Ureter (tissue), 1 donor: ENCODE measurements around the gene AHDC1. TPM values are rescaled to one million over a fixed set of nuclear protein-coding genes. Genes with fewer than 3 reads are reported as not detected.
"Not testable (repeated sequence)": the region's sequence is repeated elsewhere in the genome, so short reads cannot be mapped to it uniquely, and the experiment has no call there.

Experiments used
- DNase-seq: peaks from one replicate; pipeline ENCODE4 v3.0.0-alpha.2; 2020; ENCODE audit warnings: low spot score
- total RNA-seq: library from RNA; stranded (reverse); gene quantifications from one replicate; pipeline ENCODE4 v1.2.4, GENCODE V29; 2023
- donor health status: DM: yes; HTN: yes; CAD: no.

Gene AHDC1
- total RNA-seq, 1 donor from 2014 or later = 27.3 TPM

DNA sequence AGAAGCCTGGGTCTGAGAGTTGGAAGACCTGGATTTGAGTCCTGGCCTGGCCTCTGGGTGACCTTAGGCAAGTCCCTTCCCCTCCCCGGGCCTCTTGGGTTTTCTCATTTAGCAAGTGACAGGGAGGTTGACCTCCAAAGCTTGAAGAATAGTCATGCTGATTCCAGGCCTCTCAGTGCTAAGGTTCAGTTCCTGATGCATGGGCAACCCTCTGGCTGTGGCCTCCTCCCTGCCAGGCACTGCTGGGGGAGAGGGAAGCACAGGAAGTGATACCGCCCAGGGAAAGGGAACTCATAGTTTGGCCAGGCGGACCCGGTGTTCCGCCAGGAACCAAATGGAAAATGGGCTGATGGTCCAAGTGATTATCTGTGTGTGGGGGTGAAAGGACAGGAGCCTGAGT is 90.4 kb downstream of the AHDC1 start:
- no peak for DNase-seq

DNA sequence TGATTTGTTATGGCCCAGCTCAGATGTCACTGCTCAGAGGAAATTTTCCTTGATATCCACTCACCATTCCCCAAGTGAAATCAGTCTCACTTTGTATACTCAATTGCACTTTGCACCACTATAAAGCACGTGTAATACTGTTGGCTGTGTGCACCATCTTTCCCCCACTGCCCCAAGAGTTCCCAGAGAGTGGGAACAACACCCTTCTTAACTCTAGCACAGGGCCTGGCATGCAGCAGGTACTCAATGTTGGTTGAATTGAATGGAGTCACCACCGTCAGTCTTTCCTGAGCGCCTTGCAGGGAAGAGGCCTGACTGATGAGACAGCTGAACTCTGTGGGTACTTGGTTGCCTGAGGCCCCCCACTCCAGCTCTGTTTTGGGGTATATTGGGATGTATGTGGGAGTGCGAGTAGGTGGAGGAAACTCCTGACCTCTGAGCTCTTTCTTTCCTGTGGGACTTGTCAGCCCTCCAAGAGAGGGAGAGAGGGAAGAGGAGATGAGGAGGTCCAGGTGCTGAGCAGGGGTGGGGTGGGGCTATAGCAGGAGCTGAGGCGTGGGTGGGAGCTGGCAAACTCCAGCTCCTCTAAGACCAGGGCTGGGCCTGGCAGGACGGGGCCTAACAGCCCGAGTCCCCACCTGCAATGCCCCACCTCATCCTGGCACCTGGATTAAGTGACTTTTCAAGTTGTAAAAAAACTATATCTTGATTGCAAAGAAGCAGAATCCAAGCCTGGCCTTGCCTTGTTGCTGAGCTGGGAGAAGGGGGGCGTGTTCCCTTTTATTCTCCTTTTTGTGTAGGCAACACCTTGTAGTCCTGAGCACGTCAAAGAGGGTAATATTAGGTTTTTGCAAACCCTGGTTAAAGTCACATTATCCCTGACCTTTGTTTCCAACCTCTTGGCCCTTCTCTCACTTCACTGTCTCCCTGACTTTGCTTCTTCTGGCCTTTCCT is 94.5 kb downstream of the AHDC1 start:
- DNase-seq = no peak

DNA sequence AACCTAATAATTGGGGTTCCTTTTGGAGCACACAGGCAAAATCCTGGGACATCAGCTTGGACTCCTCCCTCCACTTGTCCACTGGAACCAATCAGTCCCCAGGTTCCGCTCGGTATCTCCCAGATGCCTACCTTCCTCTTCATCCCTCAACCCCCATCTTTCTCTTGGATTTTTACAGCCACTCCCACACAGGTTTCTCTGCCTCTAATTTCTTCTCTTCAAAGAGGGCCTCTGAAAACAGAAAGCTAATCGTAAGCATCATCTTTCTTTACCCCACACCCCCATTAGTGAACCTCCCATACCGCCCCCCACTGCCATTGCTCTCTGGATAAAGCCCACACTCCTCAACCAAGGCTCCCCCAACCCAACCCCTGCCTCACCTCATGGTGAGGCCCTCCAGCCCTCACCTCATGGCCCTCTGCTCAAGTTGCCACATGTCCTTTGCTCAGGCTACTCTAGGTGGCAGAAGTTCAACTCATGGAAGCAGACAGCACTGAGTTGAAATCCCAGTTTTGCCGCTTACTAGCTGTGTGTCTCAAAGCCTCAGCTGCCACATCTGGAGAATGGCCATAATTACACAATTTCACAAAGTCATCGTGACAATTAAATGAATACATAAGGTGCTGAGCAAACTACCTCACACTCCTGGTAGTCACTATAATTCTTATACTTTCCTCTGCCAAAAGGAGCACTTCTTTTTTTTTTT is 95.8 kb downstream of the AHDC1 start:
- DNase-seq = no peak

DNA sequence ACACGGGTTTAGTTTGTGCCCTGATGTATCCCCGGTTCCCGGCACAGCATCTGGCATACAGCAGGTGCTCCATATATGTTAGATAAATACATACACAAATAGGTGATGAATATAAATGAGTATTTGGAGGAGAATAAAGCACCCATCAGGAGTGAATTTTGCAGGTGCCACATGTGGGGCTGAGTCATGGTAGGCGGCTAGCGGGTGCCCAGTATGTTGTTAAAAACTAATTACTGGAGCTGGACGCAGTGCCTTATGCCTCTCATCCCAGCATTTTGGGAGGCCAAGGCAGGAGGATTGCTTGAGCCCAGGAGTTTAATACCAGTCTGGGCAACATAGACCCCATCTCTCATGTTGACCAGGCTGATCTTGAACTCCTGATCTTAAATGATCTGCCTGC is 97.2 kb downstream of the AHDC1 start:
- DNase-seq = no peak

DNA sequence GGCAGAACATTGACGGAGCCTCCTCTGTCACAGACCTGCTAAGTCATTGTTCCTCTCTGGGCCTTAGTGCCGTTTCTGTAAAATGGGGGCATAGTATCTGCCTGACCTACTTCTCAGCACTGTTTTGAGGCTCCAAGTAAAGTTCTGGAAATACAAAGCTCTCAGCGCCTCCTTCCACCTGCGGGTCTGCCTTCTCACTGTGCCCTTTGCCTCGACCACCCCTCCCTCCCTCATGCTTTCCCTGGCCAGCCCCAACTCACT is 98.6 kb downstream of the AHDC1 start:
- no peak for DNase-seq

DNA sequence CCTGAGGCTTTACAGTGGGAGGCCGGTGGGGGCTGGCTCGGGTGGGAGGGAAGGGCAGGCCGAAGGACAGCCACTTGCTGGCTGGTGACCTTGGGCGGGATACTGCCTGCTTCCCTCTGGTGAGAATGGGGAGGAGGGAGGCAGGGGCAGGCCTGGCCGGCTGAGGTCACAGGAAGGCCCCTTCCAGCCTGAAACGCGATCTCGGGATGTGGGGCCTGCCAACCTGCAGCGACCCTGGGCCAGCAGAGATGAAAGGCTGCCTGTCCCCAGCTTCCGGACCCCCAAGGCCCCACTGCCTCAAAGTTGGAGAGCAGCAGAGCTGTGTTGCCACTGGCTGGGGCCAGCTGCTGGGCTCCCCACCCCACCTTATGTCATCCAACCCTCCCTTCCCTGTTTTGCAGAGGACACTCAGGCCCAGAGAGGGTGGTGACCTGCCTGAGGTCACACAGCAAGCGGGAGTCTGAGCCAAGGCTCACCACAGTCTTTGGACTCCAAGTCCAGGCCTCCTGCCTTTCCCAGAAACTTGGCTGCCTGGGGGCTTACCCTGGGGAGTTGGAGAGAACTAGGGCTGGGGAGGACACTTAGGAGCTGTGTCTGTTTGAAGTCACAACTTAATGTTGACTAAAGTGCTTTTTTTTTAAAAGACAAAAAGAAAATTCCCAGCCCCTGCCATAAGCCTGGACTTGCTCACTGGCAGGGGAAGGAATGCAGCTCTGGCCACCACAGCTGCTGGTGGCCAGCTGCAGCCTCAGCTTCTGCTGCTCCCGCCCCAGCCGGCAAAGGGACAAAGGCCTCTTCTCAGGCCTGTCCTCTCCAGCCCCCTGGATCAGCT is 99.1 kb downstream of the AHDC1 start:
- peak; percentile 72 for DNase-seq

DNA sequence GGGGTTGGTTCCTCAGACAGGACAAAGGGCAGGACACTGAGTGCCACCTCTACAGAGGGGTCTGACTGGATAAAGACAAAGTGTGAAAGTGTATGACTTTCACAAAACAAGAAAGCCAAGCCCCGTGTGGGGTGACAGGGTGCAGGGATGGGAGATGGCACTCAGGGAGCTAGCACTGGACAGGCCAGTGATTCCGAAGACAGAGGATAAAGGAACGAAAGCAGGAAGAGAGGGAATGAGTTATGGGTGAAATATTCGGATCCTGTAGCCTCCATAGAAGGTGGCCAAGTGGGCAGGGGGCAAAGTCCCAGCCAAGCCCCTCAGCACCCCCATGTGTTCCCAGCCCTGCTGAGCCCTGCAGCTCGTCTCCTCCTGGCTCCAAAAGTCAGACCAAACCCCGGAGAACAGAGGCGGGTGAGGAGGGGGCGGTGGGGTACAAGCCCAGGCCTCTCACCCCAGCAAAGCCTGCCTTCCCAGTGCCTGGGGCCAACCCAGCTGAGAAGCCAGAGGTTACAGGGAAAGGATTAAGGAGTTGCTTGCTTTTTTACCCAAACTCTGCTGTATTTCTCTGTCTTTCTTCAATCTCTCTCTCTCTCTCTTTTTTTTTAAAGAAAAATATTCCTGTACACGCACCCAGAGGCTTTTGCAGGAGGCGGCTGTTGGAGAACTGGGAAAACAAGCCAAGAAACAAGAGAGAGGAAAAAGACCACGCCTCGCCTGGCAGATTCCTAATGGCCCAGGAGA is 99.9 kb downstream of the AHDC1 start:
- no peak for DNase-seq

DNA sequence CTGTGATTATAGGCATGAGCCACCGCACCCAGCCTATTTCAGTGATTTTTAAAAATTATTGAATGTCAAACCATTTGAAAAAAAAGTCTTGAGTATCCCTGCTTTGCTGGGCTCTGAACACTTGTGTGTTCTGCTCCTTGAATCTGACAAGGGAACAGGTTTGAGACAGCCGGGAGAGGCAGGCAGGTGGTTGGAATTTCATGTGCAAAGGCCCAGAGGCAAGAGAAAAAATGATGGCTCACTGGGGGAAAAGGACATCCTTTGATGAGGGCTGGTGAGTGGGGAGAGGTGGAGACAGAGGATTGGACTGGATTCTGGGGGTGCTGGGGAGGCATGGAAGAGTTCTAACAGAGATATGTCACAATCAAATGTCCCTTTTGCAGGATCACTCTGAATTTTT is 100.9 kb downstream of the AHDC1 start:
- no peak for DNase-seq

DNA sequence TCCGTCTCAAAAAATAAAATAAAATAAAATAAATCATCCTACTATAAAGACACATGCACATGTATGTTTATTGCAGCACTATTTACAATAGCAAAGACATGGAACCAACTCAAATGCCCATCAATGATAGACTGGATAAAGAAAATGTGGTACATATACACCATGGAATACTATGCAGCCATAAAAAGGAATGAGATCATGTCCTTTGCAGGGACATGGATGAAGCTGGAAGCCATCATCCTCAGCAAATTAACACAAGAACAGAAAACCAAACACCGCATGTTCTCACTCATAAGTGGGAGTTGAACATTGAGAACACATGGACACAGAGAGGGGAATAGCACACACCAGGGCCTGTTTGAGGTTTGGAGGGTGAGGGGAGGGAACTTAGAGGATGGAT is 102.8 kb downstream of the AHDC1 start:
- DNase-seq = not testable (repeated sequence)

DNA sequence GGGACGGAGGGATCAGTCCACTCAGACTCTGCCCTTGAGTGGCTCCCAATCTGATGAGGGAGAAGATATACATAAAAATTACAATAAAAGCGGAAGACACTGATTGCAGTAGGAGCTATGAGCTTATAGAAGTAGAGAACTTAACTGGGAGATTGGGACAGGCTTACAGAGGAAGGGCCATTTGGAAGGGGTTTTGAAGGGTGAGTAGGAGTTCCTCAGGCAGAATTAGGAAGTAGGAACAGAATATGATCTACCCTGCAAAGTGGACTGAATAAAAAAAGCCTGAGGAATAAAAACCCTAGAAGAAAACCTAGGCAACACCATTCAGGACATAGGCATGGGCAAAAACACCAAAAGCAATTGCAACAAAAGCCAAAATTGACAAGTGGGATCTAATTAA is 104.8 kb downstream of the AHDC1 start:
- no peak for DNase-seq

DNA sequence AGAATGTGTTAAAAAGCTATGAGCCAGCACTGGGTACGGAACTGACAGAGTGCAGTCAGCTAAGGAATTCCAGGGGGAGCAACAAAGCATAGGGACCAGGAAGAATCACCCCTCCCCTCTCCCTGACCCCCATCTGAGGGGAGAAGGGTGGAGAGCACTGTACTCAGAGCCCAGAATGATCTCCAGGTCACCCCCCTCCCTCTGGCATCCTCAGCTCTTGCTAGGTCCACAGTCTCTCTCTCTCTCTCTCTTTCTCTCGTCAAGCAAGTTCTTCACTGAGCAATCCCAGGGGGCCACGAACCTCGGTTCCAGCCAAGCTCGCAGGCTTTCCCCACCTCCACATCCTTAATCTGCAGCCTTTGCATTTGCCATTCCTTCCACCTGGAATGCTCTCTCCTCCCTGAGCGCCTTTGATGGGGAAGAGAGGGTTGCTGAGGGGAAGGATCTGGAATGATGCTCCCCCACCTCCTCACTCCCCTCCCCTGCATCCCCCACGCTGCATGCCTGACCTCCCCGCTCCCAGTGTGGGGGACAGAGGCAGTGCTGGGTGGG is 107.3 kb downstream of the AHDC1 start:
- no peak for DNase-seq

DNA sequence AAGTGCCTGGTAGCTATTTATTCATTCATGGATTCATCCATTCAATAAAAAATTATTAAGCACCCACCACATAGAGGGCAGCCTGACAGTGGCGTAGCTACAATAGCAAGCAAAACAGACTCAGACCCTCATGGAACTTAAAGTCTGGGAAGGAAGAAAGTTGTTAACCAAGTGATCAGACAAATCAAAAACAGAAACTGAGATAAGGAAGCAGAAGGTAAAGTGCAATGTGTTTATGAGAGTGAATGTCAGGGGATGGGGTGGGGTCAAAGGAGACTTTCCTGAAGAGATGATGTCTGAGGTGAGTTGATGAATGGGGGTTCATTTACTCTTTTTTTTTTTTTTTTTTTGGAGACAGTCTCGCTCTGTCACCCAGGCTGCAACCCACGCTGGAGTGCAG is 111.1 kb downstream of the AHDC1 start:
- DNase-seq = no peak

DNA sequence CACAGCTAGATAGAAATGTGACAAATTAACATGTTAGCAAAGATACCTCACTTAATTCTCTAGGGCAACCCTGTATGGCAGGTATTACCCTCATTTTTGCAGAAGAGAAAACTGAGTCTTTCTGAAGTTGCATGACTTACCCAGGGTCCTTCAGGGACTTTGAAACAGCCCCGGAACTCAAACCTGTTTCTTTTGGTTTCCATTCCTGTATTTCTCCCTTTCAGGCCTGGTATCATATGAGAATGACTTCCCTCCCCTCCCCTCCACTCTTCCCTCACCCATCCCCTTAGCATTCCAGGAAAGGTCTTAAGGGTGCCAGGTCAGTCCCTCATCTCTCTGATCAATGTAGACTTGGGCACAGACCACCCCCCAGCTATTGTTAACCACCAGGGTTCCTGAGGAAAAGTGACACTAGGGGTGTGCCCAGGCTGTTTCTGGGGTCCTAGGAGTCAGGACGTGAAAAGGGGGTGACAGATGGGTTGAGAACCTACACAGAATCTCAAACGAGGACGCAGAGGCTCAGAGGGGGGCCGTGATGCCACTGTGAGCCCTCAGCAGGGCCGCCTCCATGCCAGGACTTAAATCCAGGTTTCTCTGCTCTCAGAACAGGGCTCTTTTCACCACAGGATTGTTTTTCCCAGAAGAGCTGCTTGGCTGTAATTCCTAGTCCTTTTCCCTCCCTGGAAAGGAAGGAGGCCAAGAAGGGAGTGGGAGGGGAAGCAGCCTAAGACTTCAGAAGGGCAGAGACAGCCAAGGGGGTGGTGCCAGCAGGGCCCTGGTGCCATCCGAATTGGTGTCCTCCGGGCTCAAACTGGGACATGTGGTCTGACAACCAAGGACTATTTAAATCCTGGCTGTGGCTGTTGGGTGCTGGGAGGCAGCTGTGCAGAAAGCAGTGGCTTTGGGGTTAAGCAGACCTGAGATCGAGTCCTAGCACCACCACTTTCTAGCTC is 111.9 kb downstream of the AHDC1 start:
- DNase-seq = no peak

DNA sequence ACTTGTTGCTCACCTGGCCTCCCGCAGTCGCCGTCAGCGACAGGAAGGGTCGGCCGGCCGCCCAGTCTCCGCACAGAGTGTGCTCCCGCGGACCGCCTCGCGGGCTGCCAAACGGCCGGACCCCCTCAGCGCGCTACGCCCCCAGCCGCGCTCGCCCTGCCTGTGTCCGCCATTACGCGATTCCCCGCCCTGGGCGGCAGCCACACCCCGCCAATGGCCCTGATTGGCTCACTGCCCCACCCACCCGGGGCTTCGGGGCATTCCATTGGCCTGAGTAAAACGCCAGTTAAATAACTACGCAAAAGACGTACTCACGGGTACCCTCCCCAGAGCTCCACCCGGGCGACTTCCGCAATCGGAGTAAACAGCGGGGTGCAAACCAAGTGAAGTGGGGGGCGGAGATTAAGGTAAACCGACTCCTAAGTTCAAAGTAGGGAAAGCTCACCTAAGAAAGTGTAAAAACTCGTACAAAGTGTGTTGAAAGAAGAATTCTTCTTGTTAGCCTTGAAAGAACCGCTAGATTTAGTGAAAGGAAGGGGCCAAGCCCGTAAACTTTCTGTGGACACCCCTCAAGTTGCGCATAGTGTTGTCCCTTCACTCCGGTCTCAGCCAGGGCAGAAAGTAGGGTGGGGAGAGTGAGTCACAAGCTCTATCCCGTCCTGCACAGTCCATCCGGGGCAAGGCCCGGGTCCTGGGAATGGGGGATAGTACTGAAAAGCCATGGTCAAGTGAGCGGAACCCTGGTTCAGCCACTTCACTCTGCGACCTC is 113.8 kb downstream of the AHDC1 start, which contains the start of gene WASF2:
Gene WASF2 (minus strand): TSS at position 195 of the 769 bp plus-strand sequence. CDS start 61,277 bp downstream, outside the sequence.
- peak; percentile 99 for DNase-seq

DNA sequence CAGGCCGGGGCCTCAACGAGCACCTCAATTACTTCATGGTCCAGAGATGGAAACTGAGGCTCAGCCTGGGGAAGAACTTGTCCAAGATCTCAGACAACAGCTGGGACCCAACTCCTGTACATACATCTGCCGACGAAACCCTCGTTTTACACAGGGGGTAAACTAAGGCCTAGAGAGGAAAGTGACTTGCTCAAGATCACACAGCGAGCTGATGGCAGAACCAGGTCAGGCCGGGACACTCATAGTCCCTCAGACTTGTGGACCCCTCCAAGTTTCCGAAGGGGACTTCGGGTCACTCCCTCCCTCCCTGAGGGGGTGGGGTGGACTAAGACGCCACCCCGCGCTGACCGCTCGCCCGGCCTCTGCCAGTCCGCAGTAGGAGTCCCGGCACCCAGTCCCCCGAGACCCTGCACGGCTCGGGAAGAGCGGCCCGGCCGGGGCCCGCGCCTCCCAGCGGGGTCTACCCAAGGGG is 114.4 kb downstream of the AHDC1 start:
- DNase-seq = no peak

DNA sequence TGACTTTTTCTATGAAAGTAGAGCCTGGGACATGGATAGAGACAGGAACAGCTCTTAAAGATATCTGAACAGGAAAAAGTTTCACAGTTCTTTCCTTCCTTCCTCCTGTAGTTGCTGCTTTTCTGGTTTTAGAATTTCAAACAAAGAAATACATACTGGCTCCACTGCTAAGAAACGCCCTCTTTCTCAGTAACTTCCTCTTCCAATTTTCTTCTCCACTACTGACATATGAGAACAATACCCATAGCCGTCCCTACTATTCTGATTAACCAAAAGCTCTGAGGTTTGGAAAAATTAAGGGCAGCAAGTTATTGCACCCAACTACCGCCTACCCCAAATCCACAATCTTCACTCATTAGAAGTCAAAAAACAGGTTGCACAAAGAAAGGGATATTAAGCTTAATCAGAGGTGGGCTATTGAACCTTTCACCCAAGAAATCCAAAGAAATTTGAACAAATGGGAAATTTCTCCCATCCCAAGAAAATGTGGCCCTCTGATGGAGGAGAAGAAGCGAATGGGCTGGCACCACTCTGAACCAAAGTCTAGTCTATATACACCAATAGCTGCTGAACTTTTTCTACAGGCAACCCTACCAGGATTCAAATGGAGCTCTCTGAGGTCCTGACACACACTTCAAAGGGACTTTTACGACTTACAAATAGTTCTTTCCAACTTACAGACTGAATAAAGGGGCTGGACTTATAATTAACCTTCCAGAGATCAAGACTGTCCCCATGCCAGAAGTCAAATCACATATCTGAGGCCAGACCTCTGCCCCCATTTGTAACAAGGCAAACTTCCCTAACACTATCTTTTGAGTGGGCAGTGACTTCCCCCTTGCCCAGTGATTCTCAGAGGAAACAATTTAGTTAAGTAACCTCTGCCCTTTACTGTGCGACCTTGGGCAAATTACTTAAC is 115.7 kb downstream of the AHDC1 start:
- DNase-seq = no peak

DNA sequence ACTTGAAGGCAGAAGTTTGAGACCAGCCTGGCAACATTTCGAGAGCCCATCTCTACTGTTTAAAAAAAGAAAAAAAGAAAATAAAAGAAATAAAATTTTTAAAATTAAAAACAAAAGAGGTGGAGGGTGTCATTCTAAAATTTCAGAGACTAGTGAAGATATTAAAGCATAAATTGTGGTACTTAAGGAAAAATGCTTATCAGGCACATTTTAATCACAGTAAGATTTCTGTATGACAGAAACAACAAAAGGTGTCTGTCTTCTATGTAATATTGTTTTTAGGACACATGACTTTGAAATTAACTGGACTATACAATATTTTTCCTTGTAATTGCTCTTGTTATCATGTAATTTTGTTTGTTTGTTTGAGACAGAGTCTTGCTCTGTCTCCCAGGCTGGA is 118.6 kb downstream of the AHDC1 start:
- DNase-seq = no peak
